ENCODE data around the gene EFNA2.

DNA sequence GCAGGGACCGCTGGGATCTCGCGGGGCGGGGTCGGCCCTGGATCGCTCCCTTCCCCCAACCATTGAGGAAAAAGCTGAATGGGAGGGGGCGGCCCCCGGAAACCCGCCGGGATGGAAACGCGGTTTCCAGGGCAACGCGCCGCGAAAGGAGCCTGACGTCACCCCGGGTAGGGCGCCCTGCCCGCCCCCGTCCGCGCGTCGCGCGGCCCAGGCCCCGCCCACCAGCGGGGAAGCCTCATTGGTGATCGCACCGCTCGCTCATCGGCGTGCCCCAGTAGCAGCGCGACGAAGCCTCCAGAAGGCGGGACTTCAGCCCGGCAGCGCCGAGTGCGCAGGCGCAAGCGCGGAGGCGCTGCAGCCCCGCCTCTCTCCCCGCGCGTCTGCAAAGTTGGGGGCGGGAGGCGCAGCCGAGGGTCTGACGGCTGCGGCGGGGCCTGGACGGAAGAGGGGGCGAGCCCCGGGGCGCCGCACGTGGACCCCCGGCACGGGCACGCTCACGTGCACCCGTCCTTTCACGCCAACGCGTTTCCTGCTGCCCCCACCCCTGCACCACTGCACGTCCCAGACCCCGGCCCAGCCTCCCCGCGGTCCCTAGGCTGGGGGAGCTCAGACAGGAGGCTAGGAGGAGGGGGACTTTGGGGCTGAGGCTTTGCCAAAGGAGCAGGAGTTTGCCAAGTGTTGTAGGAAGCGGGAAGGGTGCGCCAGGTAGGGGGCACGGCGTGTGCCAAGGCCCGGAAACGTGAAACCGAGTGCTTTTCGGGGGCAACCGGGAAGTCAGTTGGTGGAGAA, 24.7 kb upstream of the EFNA2 start:
- TF ChIP-seq CTCF (conservative IDR thresholded peaks at IDR 0.05; ENCODE audit: low read depth, low read length) (no peak), EZH2 (IDR thresholded peaks at IDR 0.05; ENCODE audit: low read length, unreplicated experiment) (no peak), EZH2phosphoT487 (IDR thresholded peaks at IDR 0.05; ENCODE audit: borderline replicate concordance, low read length) (no peak)

Measured in PC-3 (cell line).